HepG2 (cell line): ENCODE data around the gene PDGFA. TPM values are rescaled to one million over a fixed set of nuclear protein-coding genes. Genes with fewer than 3 reads are reported as not detected.
A peak's percentile ranks its signal among the peaks of the same experiment; 100 is the strongest.

Experiments
- ATAC-seq: fragments of 200-7000 bp; cut with Tn5 transposase; 3 replicates; pipeline ENCODE4 v1.9.1; 2020; ENCODE audit warnings: mild to moderate bottlenecking, moderate library complexity
- BruUV-seq: library from RNA; stranded (reverse); fragments of 400-500 nt; replicated peaks from 2 replicates; lab custom pipeline; 2021; lab: Mats Ljungman, UMichigan
- CTCF ChIA-PET: fragments of 300-600 bp; formaldehyde crosslinking; extraction: SDS; loops from one replicate; lab custom pipeline; 2021; ENCODE audit warnings: low total read pairs, inconsistent platforms, low intra/inter-chr PET ratio; lab: Yijun Ruan, JAX
- POLR2A ChIA-PET: fragments of 350-600 bp; sonication (Branson Sonifier 250); formaldehyde crosslinking; loops from one replicate; lab custom pipeline; 2020; ENCODE audit warnings: antibody characterized with exemption, inconsistent platforms; lab: Yijun Ruan, JAX
- DNase-seq: peaks from one replicate; pipeline ENCODE4 v3.0.0-alpha.2; 2015; ENCODE audit warnings: low spot score
- FAIRE-seq: peaks from 3 replicates; lab custom pipeline; 2011; peaks lifted over from hg19 to GRCh38; lab: Jason Lieb, UNC
- H2AFZ ChIP-seq: one replicate; pipeline ENCODE4 v1.6.1; 2011; ENCODE audit warnings: low read length, inconsistent platforms
- H3K27ac ChIP-seq: fragments of 300-600 bp; 3 replicates; pipeline ENCODE4 v1.8.0; 2011; ENCODE audit warnings: mixed run types, mild to moderate bottlenecking, mixed read lengths, low read length, inconsistent platforms; ENCODE audit not compliant: insufficient read depth; ENCODE audit errors: extremely low read length
- H3K27me3 ChIP-seq, 2 experiments: fragments of 200-600 bp in 1 of 2; 2 replicates in 1 of 2; 3 replicates in 1 of 2; pipeline versions ENCODE4 v1.6.0 to v1.8.0; 2011; ENCODE audit warnings: low read length in 2 of 2, mild to moderate bottlenecking in 2 of 2, moderate library complexity in 2 of 2, inconsistent platforms in 1 of 2; ENCODE audit not compliant: insufficient read depth in 2 of 2, control insufficient read depth in 1 of 2
- H3K36me3 ChIP-seq, 2 experiments: fragments of 200-600 bp in 1 of 2; replicated peaks in 1 of 2; 2 replicates in 1 of 2; 3 replicates in 1 of 2; pipeline versions ENCODE4 v1.5.1 to v1.8.0; 2011; ENCODE audit warnings: low read length in 2 of 2, inconsistent platforms in 1 of 2; ENCODE audit not compliant: insufficient read depth in 2 of 2, control insufficient read depth in 1 of 2
- H3K4me1 ChIP-seq: 2 replicates; pipeline ENCODE4 v1.5.1; 2012; ENCODE audit warnings: low read length, inconsistent platforms; ENCODE audit not compliant: insufficient read depth
- H3K4me2 ChIP-seq: 2 replicates; pipeline ENCODE4 v1.6.0; 2011; ENCODE audit warnings: low read depth, low read length, inconsistent platforms
- H3K4me3 ChIP-seq, 3 experiments: fragments of 200-600 bp in 1 of 3; sonication (generic), shearing (Covaris generic) in 1 of 3; replicated peaks in 1 of 3; 2 replicates each; pipeline ENCODE4 v1.5.1; 2011 to 2016; ENCODE audit warnings: low read length in 3 of 3, inconsistent platforms in 2 of 3, low read depth in 2 of 3, mild to moderate bottlenecking in 2 of 3, control low read depth in 1 of 3, mixed read lengths in 1 of 3; ENCODE audit not compliant: insufficient read depth in 1 of 3
- H3K79me2 ChIP-seq: one replicate; pipeline ENCODE4 v1.6.1; 2011; ENCODE audit warnings: low read length, inconsistent platforms; ENCODE audit not compliant: insufficient read depth
- H3K9ac ChIP-seq: 2 replicates; pipeline ENCODE4 v1.6.0; 2011; ENCODE audit warnings: mild to moderate bottlenecking, low read depth, low read length, inconsistent platforms; ENCODE audit not compliant: insufficient read depth
- H3K9me3 ChIP-seq: 2 replicates; pipeline ENCODE4 v1.5.1; 2012; ENCODE audit warnings: mild to moderate bottlenecking, low read length
- H4K20me1 ChIP-seq: 2 replicates; pipeline ENCODE4 v1.6.0; 2011; ENCODE audit warnings: inconsistent platforms, mild to moderate bottlenecking, low read length, moderate library complexity; ENCODE audit not compliant: insufficient read depth
- CCAR2 ChIP-seq: fragments of 200-400 bp; formaldehyde crosslinking; optimal IDR thresholded peaks from 2 replicates; pipeline ENCODE3; 2018; ENCODE audit warnings: low read depth, mild to moderate bottlenecking, low read length, moderate library complexity
- CEBPG ChIP-seq: IDR thresholded peaks from 2 replicates; pipeline ENCODE4 v1.6.1; 2016
- HDAC2 ChIP-seq: sonication (generic); formaldehyde crosslinking; IDR thresholded peaks from 2 replicates; pipeline ENCODE4 v1.4.0; 2020; ENCODE audit warnings: missing genetic modification reagents
- HMGXB4 ChIP-seq, 2 experiments: sonication (generic) in 1 of 2; formaldehyde crosslinking in 1 of 2; IDR thresholded peaks; 2 replicates each; pipeline versions ENCODE4 v1.4.0 to v1.6.1; 2018 to 2020; ENCODE audit warnings: missing genetic modification reagents in 2 of 2, borderline replicate concordance in 1 of 2, low read depth in 1 of 2, mild to moderate bottlenecking in 1 of 2, missing biosample characterization in 1 of 2
- KDM2A ChIP-seq: sonication (generic); formaldehyde crosslinking; IDR thresholded peaks from 2 replicates; pipeline ENCODE4 v1.4.0; 2020; ENCODE audit warnings: low read depth, missing genetic modification reagents, borderline replicate concordance
- MAX ChIP-seq: IDR thresholded peaks from 2 replicates; pipeline ENCODE4 v1.6.1; 2012; ENCODE audit warnings: inconsistent platforms
- MEIS1 ChIP-seq: sonication (generic); formaldehyde crosslinking; IDR thresholded peaks from 2 replicates; pipeline ENCODE4 v1.9.0; 2021; ENCODE audit warnings: mild to moderate bottlenecking, missing genetic modification reagents, moderate library complexity, borderline replicate concordance
- PCBP1 ChIP-seq: fragments of 200-400 bp; formaldehyde crosslinking; IDR thresholded peaks from 2 replicates; pipeline ENCODE4 v1.6.1; 2017; ENCODE audit warnings: mild to moderate bottlenecking, low read depth, low read length, borderline replicate concordance
- PHF8 ChIP-seq: sonication (generic); formaldehyde crosslinking; IDR thresholded peaks from 2 replicates; pipeline ENCODE4 v1.5.0; 2020; ENCODE audit warnings: missing genetic modification reagents
- SAP130 ChIP-seq: IDR thresholded peaks from 2 replicates; pipeline ENCODE4 v1.6.1; 2016; ENCODE audit warnings: low read depth
- ZNF343 ChIP-seq: sonication (generic); formaldehyde crosslinking; IDR thresholded peaks from 2 replicates; pipeline ENCODE4 v1.4.0; 2020; ENCODE audit warnings: mild to moderate bottlenecking, missing genetic modification reagents
- ZNF350 ChIP-seq: sonication (generic); formaldehyde crosslinking; IDR thresholded peaks from 2 replicates; pipeline ENCODE4 v1.4.0; 2020; ENCODE audit warnings: mild to moderate bottlenecking, low read depth, missing genetic modification reagents, borderline replicate concordance
- ZNF563 ChIP-seq: sonication (generic); formaldehyde crosslinking; IDR thresholded peaks from 2 replicates; pipeline ENCODE4 v1.8.0; 2022; ENCODE audit warnings: mild to moderate bottlenecking, moderate library complexity, missing genetic modification reagents
- ZNF574 ChIP-seq: sonication (generic); formaldehyde crosslinking; IDR thresholded peaks from 2 replicates; pipeline ENCODE4 v1.4.0; 2020; ENCODE audit warnings: missing genetic modification reagents
- ZNF619 ChIP-seq: sonication (generic); formaldehyde crosslinking; IDR thresholded peaks from 2 replicates; pipeline ENCODE4 v1.4.0; 2020; ENCODE audit warnings: mild to moderate bottlenecking, missing genetic modification reagents
- ZNF761 ChIP-seq: sonication (generic); formaldehyde crosslinking; conservative IDR thresholded peaks from 2 replicates; pipeline ENCODE4 v1.4.0; 2020; ENCODE audit warnings: mild to moderate bottlenecking, missing genetic modification reagents
- WGBS: methylation state at CpG from one replicate; pipeline ENCODE4 v1.1.6; 2017; ENCODE audit warnings: low lambda C conversion rate; 5-methylcytosine and 5-hydroxymethylcytosine counted together
- in situ Hi-C: cut with HindIII; loops from 2 replicates; pipeline ENCODE4 v1.10.0; 2017; ENCODE audit warnings: low pct_unique_long_range_greater_than_20kb; ENCODE audit not compliant: extremely low pct_ligation_motif_present
- intact Hi-C: fragments of 100-400 bp; cut with micrococcal nuclease; formaldehyde crosslinking; loops from one replicate; pipeline ENCODE4 v1.10.0; 2022; ENCODE audit not compliant: unreplicated experiment
- polyA plus RNA-seq, 8 experiments: library from polyadenylated mRNA; depleted of rRNA in 3 of 8; stranded (reverse) in 7 of 8; unstranded in 1 of 8; fragments of >200 nt; fragmentation: Illumina TruSeq in 4 of 8; extraction: Trizol in 4 of 8; gene quantifications; 2 replicates each; pipeline versions ENCODE4 v1.2.1 to v1.2.3, GENCODE V29; 2011 to 2016; ENCODE audit warnings: low read depth in 4 of 8, missing spikeins in 1 of 8, mixed read lengths in 1 of 8; ENCODE audit not compliant: insufficient read depth in 1 of 8
- total RNA-seq, 5 experiments: library from RNA; depleted of rRNA; stranded (reverse); fragments of >200 nt; fragmentation: Illumina TruSeq; extraction: Trizol; gene quantifications; 2 replicates each; pipeline ENCODE4 v1.2.3, GENCODE V29; 2016; ENCODE audit warnings: low read depth in 1 of 5

The PDGFA gene
- total and polyA plus RNA-seq, 2 of the 13 experiments (the other 11 are each of a cell fraction or from before 2014, with no cell fraction given) = 1.5 to 3.4 TPM

- intact Hi-C loops = loop anchor here (1.0 to 10.0 kb wide), 3 partner anchors 14 to 187 kb away; partner anchors contain the start of gene DNAAF5
- peak overlapping the region; percentile 100 for H3K4me2 ChIP-seq
- TF ChIP-seq ZNF574 (CRISPR knock-in tag) = peak; percentile 12; the same call in 1 of the 2 replicates
- TF ChIP-seq PHF8 (CRISPR knock-in tag) = peak; percentile 33; the same call in 1 of the 2 replicates
- 0 out of 2 replicates have a peak, but pooled peaks have one; percentile 23 for TF ChIP-seq CEBPG
- TF ChIP-seq KDM2A (CRISPR knock-in tag) = 0 out of 2 replicates have a peak, but pooled peaks have one; percentile 34
- peak; percentile 66; the same call in 1 of the 2 replicates for TF ChIP-seq ZNF350 (CRISPR knock-in tag)
- peak; percentile 46; the same call in 1 of the 2 replicates for TF ChIP-seq MAX
- TF ChIP-seq ZNF343 (CRISPR knock-in tag) = 0 out of 2 replicates have a peak, but pooled peaks have one; percentile 2
- TF ChIP-seq ZNF761 (CRISPR knock-in tag) = no peak
- no peak for TF ChIP-seq CCAR2
- peak in 1 of 2 experiments; percentile 34; a peak in 1 of 4 replicates for TF ChIP-seq HMGXB4 (CRISPR knock-in tag; IDR thresholded peaks at IDR 0.05; ENCODE audit: borderline replicate concordance in 1 of 2, low read depth in 1 of 2)
- 0 out of 2 replicates have a peak, but pooled peaks have one; percentile 0 for TF ChIP-seq HDAC2
- TF ChIP-seq ZNF563 (CRISPR knock-in tag) = 0 out of 2 replicates have a peak, but pooled peaks have one; percentile 41
- no peak for TF ChIP-seq PCBP1
- TF ChIP-seq MEIS1 (CRISPR knock-in tag) = 0 out of 2 replicates have a peak, but pooled peaks have one; percentile 13
- peak; percentile 47 for TF ChIP-seq SAP130 (CRISPR knock-in tag)
- 0 out of 2 replicates have a peak, but pooled peaks have one; percentile 22 for TF ChIP-seq ZNF619 (CRISPR knock-in tag)
Observed at GRCh38 chr7:538764-539685, 19.4 kb upstream of the PDGFA start.

More at GRCh38 chr7:538764-539685, 19.4 kb upstream of the PDGFA start:
- H3K27me3 ChIP-seq = peaks cover 0 to 4% of the 10 kb centered on the region in 2 experiments; a peak in 2 of 5 replicates
- POLR2A ChIA-PET = interaction anchor here (0.9 to 3.5 kb wide), 9 partner anchors 14 to 618 kb away, joined by 3 to 19 read pairs (median 3); no protein-coding TSS in a partner anchor
- H2AFZ ChIP-seq = no peak overlapping the region
- in situ Hi-C loops = no loop called here
- peak overlapping the region; percentile 66 for H3K27ac ChIP-seq
- no peaks in the 10 kb centered on the region for H3K79me2 ChIP-seq
- H3K36me3 ChIP-seq = no peaks in the 10 kb centered on the region
- no peaks in the 10 kb centered on the region for H4K20me1 ChIP-seq
- peak overlapping the region; percentile 58 to 84 (median 62) for H3K4me3 ChIP-seq
- FAIRE-seq (no peak), ATAC-seq (peak; percentile 55), DNase-seq (peak; percentile 74)
- H3K9ac ChIP-seq = peak overlapping the region; percentile 88
- CTCF ChIA-PET = no interaction called here
- WGBS = 8% methylated on average over 10 of the region's 37 CpGs
- H3K4me1 ChIP-seq = peaks cover 57% of the 10 kb centered on the region
- H3K9me3 ChIP-seq = no peaks in the 10 kb centered on the region
- TSS peak; percentile 90 for BruUV-seq
